B cell (primary cell): ENCODE measurements around the gene MST1. TPM values are rescaled to one million over a fixed set of nuclear protein-coding genes. Genes with fewer than 3 reads are reported as not detected.

ENCODE experiments used
- ATAC-seq: fragments of 200-7000 bp; cut with Tn5 transposase; one replicate; pipeline ENCODE4 v1.10.0; 2021; ENCODE audit warnings: low read depth, mild to moderate bottlenecking, moderate number of reproducible peaks, moderate library complexity
- CTCF ChIA-PET: fragments of 350-600 bp; sonication (Branson Sonifier 250); formaldehyde crosslinking; loops from one replicate; lab custom pipeline; 2021; ENCODE audit warnings: antibody characterized with exemption, inconsistent platforms; lab: Charles Lee
- POLR2A ChIA-PET: fragments of 350-600 bp; sonication (Branson Sonifier 250); formaldehyde crosslinking; loops from one replicate; lab custom pipeline; 2021; ENCODE audit warnings: antibody characterized with exemption; lab: Charles Lee
- DNase-seq: peaks from one replicate; pipeline ENCODE4 v3.0.0; 2013
- H2AFZ ChIP-seq: 2 replicates; pipeline ENCODE4 v1.6.1; 2012; ENCODE audit warnings: mild to moderate bottlenecking, low read depth, low read length; ENCODE audit not compliant: insufficient read depth, poor library complexity, severe bottlenecking
- H3K27ac ChIP-seq, 2 donors: 1 replicate in 1 of 2; 2 replicates in 1 of 2; pipeline ENCODE4 v1.5.1; 2012 to 2013; ENCODE audit warnings: low read length in 2 of 2, mild to moderate bottlenecking in 2 of 2, moderate library complexity in 1 of 2
- H3K27me3 ChIP-seq, 4 experiments: fragments of 200-600 bp in 1 of 4; sonication (generic) in 1 of 4; replicated peaks in 1 of 4; 1 replicate in 2 of 4; 2 replicates in 2 of 4; pipeline versions ENCODE4 v1.6.1 to v1.7.0; 2013 to 2016; ENCODE audit warnings: low read length in 3 of 4, mild to moderate bottlenecking in 2 of 4, mixed read lengths in 1 of 4, moderate library complexity in 1 of 4; ENCODE audit not compliant: insufficient read depth in 4 of 4, control insufficient read depth in 3 of 4; ENCODE audit errors: control extremely low read depth in 1 of 4
- H3K36me3 ChIP-seq, 2 experiments: replicated peaks in 1 of 2; 1 replicate in 1 of 2; 2 replicates in 1 of 2; pipeline versions ENCODE4 v1.6.1 to v1.7.1; 2013; ENCODE audit warnings: low read length in 1 of 2; ENCODE audit not compliant: insufficient read depth in 2 of 2, control insufficient read depth in 1 of 2; ENCODE audit errors: control extremely low read depth in 1 of 2, extremely low read depth in 1 of 2
- H3K4me1 ChIP-seq, 2 donors: fragments of 200-600 bp in 1 of 2; sonication (generic) in 1 of 2; 1 replicate in 1 of 2; 2 replicates in 1 of 2; pipeline versions ENCODE4 v1.5.1 to v1.6.1; 2013 to 2017; ENCODE audit warnings: low read length in 2 of 2; ENCODE audit not compliant: control insufficient read depth in 2 of 2, insufficient read depth in 2 of 2
- H3K4me2 ChIP-seq: replicated peaks from 2 replicates; pipeline ENCODE3; 2012; ENCODE audit warnings: mild to moderate bottlenecking, low read depth, low read length; ENCODE audit not compliant: poor library complexity, severe bottlenecking
- H3K4me3 ChIP-seq, 5 experiments: fragments of 200-600 bp in 1 of 5; sonication (generic) in 1 of 5; 1 replicate in 3 of 5; 2 replicates in 2 of 5; pipeline versions ENCODE4 v1.5.1 to v1.7.0; 2011 to 2016; ENCODE audit warnings: low read length in 4 of 5, mild to moderate bottlenecking in 4 of 5, low read depth in 2 of 5, control low read depth in 1 of 5, moderate library complexity in 1 of 5; ENCODE audit not compliant: insufficient read depth in 1 of 5; ENCODE audit errors: control extremely low read depth in 1 of 5, extremely low read depth in 1 of 5
- H3K79me2 ChIP-seq: fragments of 200-600 bp; sonication (generic); one replicate; pipeline ENCODE4 v1.6.0; 2016; ENCODE audit warnings: low read length; ENCODE audit not compliant: control insufficient read depth, insufficient read depth
- H3K9ac ChIP-seq: fragments of 200-600 bp; sonication (generic); 2 replicates; pipeline ENCODE4 v1.6.1; 2017; ENCODE audit warnings: mild to moderate bottlenecking, low read length, moderate library complexity
- H3K9me3 ChIP-seq, 3 donors: one replicate each; pipeline versions ENCODE4 v1.6.1 to v1.7.1; 2013; ENCODE audit warnings: low read length in 2 of 3; ENCODE audit not compliant: control insufficient read depth in 2 of 3, insufficient read depth in 1 of 3; ENCODE audit errors: control extremely low read depth in 1 of 3
- H4K20me1 ChIP-seq: 2 replicates; pipeline ENCODE4 v1.6.0; 2012; ENCODE audit warnings: mild to moderate bottlenecking, low read length; ENCODE audit not compliant: insufficient read depth, control insufficient read depth, poor library complexity, severe bottlenecking
- H3K27ac Mint-ChIP-seq: one replicate; pipeline ENCODE4 v1.8.0; 2021; ENCODE audit warnings: mixed read lengths
- H3K27me3 Mint-ChIP-seq: one replicate; pipeline ENCODE4 v1.8.0; 2021; ENCODE audit warnings: mixed read lengths
- H3K4me1 Mint-ChIP-seq: one replicate; pipeline ENCODE4 v1.8.0; 2021; ENCODE audit warnings: mixed read lengths
- H3K4me3 Mint-ChIP-seq: one replicate; pipeline ENCODE4 v1.8.0; 2021; ENCODE audit warnings: mixed read lengths
- H3K9me3 Mint-ChIP-seq: one replicate; pipeline ENCODE4 v1.8.0; 2022; ENCODE audit warnings: mixed read lengths; ENCODE audit not compliant: insufficient read depth
- CTCF ChIP-seq: fragments of 200-600 bp; IDR thresholded peaks from one replicate; pipeline ENCODE4 v1.8.0; 2022; ENCODE audit warnings: antibody characterized with exemption, mild to moderate bottlenecking
- EZH2 ChIP-seq: IDR thresholded peaks from 2 replicates; pipeline ENCODE4 v1.6.1; 2012; ENCODE audit warnings: borderline replicate concordance, low read depth, mild to moderate bottlenecking, moderate library complexity, low read length; ENCODE audit not compliant: insufficient read depth, poor library complexity, severe bottlenecking
- WGBS: methylation state at CpG from one replicate; pipeline ENCODE4 v1.1.5; 2013; ENCODE audit warnings: missing lambda C conversion rate; ENCODE audit not compliant: insufficient coverage; 5-methylcytosine and 5-hydroxymethylcytosine counted together
- intact Hi-C: fragments of 100-400 bp; cut with micrococcal nuclease; formaldehyde crosslinking; loops from one replicate; pipeline ENCODE4 v1.10.0; 2022
- polyA plus RNA-seq: library from polyadenylated mRNA; depleted of rRNA; stranded (reverse); fragments of >200 nt; gene quantifications from 2 replicates; pipeline ENCODE4 v1.2.3, GENCODE V29; 2012
- total RNA-seq, 2 donors: library from RNA; stranded (reverse); fragments of 120-200 nt in 1 of 2; gene quantifications; 1 replicate in 1 of 2; 2 replicates in 1 of 2; pipeline versions ENCODE4 v1.2.3 to v1.2.4, GENCODE V29; 2013 to 2022

The MST1 gene
- total and polyA plus RNA-seq, 2 donors (not counting 1 experiment from before 2014, with no cell fraction given), result 14.5 to 26.4 TPM

GRCh38 chr3:49709852-49710251 lies 20.6 kb upstream of the MST1 start:
- H4K20me1 ChIP-seq, result no peaks in the 10 kb centered on the region
- no peak overlapping the region for H3K4me2 ChIP-seq
- no peaks in the 10 kb centered on the region for H3K27me3 ChIP-seq
- no peak overlapping the region for H2AFZ ChIP-seq
- H3K27ac ChIP-seq, result no peak overlapping the region
- Mint-ChIP-seq H3K9me3 (no peaks in the 10 kb centered on the region), H3K4me3 (no peak overlapping the region), H3K27ac (no peak overlapping the region), H3K27me3 (no peaks in the 10 kb centered on the region), H3K4me1 (peaks cover 3% of the 10 kb centered on the region)
- WGBS, result 100% methylated on average over 3 of the region's 8 CpGs
- peaks cover 0 to 13% of the 10 kb centered on the region in 2 experiments for H3K36me3 ChIP-seq
- POLR2A ChIA-PET, result no interaction called here
- H3K4me3 ChIP-seq, result no peak overlapping the region
- no peak overlapping the region for H3K9ac ChIP-seq
- H3K9me3 ChIP-seq, result no peaks in the 10 kb centered on the region
- no peak for DNase-seq
- ATAC-seq, result no peak
- peaks cover 0 to 8% of the 10 kb centered on the region in 2 donors for H3K4me1 ChIP-seq
- intact Hi-C loops, result no loop called here
- CTCF ChIA-PET, result no interaction called here
- TF ChIP-seq EZH2 (no peak), CTCF (no peak)
- H3K79me2 ChIP-seq, result no peaks in the 10 kb centered on the region

GRCh38 chr3:49707113-49707480 lies 17.8 kb upstream of the MST1 start:
- DNase-seq, result no peak
- Mint-ChIP-seq H3K4me1 (peaks cover 6% of the 10 kb centered on the region), H3K27me3 (no peaks in the 10 kb centered on the region), H3K27ac (no peak overlapping the region), H3K9me3 (no peaks in the 10 kb centered on the region), H3K4me3 (no peak overlapping the region)
- H3K4me2 ChIP-seq, result no peak overlapping the region
- H3K4me3 ChIP-seq, result no peak overlapping the region
- H3K4me1 ChIP-seq, result no peaks in the 10 kb centered on the region
- POLR2A ChIA-PET, result no interaction called here
- 94% methylated on average over 4 of the region's 4 CpGs for WGBS
- H3K36me3 ChIP-seq, result peaks cover 0 to 25% of the 10 kb centered on the region in 2 experiments
- TF ChIP-seq EZH2, result no peak
- H3K9me3 ChIP-seq, result peaks cover 0 to 3% (median 0%) of the 10 kb centered on the region in 3 donors
- no peaks in the 10 kb centered on the region for H3K27me3 ChIP-seq
- intact Hi-C loops, result no loop called here
- no peaks in the 10 kb centered on the region for H3K79me2 ChIP-seq
- no peak overlapping the region for H3K27ac ChIP-seq
- no peaks in the 10 kb centered on the region for H4K20me1 ChIP-seq
- H3K9ac ChIP-seq, result no peak overlapping the region
- CTCF ChIA-PET, result interaction anchor here (1.2 to 1.4 kb wide), 2 partner anchors 11 to 168 kb away, joined by 3 read pairs; no protein-coding TSS in a partner anchor
- no peak for ATAC-seq
- H2AFZ ChIP-seq, result no peak overlapping the region
